GM19239 (cell line): ENCODE measurements around the gene REG1B.

Experiments
- DNase-seq: peaks from one replicate; pipeline ENCODE4 v3.0.0; 2011; ENCODE audit warnings: low spot score; ENCODE audit not compliant: insufficient read length
- FAIRE-seq: peaks from 2 replicates; lab custom pipeline; 2011; peaks lifted over from hg19 to GRCh38; lab: Jason Lieb, UNC

REG1B gene

GRCh38 chr2:79087785-79088364 is at the start of gene REG1B:
TSS of gene REG1B (minus strand) at chr2:79087993. CDS start at chr2:79087612, 381 bp downstream.
- FAIRE-seq (no peak), DNase-seq (no peak)

GRCh38 chr2:79131687-79132086 is 43.9 kb upstream of the REG1B start:
- FAIRE-seq (no peak), DNase-seq (no peak)

GRCh38 chr2:79129804-79130203 is 42.0 kb upstream of the REG1B start:
- FAIRE-seq = no peak
- DNase-seq = no peak

GRCh38 chr2:79129260-79129659 is 41.5 kb upstream of the REG1B start:
- no peak for FAIRE-seq
- no peak for DNase-seq

- FAIRE-seq = no peak
- DNase-seq = no peak
Observed at GRCh38 chr2:79128406-79128805, 40.6 kb upstream of the REG1B start.

DNA sequence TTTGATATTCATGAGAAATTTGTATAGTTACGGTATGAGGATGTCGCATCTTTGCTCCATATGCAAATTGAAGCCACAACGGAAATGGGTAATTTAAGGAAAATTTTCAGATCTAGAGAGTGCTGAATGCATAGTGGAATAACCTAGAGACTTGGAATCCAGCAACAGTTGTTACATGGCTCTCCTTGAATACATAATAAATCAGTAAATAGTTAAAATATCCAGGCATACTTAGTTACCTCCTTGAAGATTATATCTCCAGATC is 37.9 kb upstream of the REG1B start:
- FAIRE-seq (no peak), DNase-seq (no peak)

DNA sequence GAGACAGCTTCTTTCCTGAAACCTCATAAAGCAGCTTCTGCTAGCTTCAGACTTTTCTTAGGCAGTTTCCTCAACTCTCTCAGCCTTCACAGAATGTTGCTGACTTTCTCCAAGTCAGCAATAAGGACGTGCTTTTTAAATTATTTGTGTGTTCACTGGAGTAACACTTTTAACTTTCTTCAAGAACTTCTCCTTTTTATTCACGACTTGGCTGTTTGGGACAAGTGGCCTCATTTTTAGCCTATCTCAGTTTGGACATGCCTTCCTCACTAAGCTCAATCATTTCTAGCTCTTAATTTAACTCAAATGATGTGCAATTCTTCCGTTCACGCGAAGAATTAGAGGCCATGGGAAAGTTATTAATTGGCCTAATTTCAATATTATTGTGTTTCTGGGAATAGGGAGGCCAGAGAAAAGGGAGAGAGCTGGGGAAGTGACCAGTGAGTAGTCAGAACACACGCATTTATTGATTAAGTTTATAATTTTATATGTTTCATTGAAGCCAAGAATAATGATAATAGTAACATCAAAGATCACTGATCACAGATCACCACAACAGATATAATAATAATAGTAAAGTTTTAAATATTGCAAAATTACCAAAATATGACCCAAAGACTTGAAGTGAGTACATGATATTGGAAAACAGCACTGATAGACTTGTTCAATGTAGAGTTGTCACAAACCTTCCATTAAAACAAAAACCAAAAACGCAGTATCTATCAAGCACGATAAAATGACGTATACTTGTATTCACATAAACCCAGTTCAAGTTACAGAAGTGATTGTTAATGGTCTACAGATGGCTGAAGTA is 37.3 kb upstream of the REG1B start:
- FAIRE-seq (no peak), DNase-seq (no peak)

DNA sequence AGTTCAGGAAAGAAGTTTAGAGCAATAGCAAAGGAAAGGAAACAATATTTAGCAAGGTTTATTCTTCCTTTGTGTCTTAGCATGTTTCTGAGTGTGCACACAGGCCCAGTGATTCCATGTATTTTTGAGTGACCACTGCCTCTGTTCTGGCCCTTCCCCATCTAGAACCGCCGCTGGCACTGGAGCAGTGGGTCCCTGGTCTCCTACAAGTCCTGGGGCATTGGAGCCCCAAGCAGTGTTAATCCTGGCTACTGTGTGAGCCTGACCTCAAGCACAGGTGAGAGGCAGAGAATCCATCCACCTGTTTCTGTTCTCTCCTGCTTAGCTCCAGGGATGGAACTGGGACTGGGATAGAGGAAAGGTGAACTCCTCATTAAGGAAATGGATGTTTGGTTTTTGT is 34.9 kb upstream of the REG1B start:
- DNase-seq = no peak
- FAIRE-seq = no peak

DNA sequence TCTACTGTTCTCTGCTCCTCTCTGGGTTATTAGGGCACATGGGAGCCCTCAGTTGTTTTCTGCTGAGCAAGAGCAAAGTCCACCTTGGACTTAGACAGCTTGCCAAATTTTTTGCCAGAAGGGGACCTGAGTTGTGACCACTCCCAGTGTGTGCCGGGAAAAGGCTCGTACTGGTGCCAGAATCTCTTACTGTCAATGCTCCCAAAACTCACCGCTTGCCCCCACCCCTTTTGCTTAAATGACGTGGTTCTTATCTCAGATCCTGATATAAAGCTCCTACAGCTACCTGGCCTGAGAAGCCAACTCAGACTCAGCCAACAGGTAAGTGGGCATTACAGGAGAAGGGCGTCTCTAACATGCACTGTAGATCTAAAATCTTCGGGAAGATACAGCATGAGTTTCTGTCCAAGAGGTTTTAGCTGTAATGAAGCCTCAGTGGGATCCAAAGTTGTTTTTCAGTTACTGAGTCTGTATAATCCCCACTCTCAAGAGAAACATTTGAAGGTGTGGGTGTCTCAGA is 32.5 kb upstream of the REG1B start, which contains the start of gene REG1A:
Gene REG1A (plus strand): TSS at position 295 of the 520 bp plus-strand sequence. CDS start 374 bp downstream, outside the sequence.
- DNase-seq (no peak), FAIRE-seq (no peak)

GRCh38 chr2:79116997-79117928 is 29.5 kb upstream of the REG1B start:
- DNase-seq = no peak

GRCh38 chr2:79114797-79115494 is 27.2 kb upstream of the REG1B start:
- FAIRE-seq = no peak
- DNase-seq = no peak

More at GRCh38 chr2:79116997-79117928, 29.5 kb upstream of the REG1B start:
- no peak for FAIRE-seq

GRCh38 chr2:79112269-79112668 is 24.5 kb upstream of the REG1B start:
- DNase-seq (no peak), FAIRE-seq (no peak)

- FAIRE-seq (no peak), DNase-seq (no peak)
Observed at GRCh38 chr2:79105259-79105658, 17.5 kb upstream of the REG1B start.

DNA sequence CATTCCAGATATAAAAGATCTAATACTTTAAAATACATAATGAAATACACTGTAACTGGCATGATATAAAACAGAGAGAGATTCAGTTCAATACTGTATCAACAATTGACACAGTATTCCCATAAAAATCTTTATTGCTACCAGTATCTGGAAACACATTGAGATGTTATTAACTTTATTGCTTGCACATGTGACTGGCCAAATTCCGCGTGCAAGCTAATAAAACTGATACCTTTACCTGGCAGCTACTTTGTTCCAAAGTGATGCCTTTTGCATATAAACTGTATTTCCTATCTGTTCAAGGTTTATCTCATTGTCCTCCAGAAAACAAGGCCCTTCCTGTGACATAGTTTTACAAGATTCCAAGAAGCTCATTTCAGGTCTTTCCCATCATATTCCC is 15.4 kb upstream of the REG1B start:
- FAIRE-seq = no peak
- DNase-seq = no peak

- FAIRE-seq = no peak
- no peak for DNase-seq
Observed at GRCh38 chr2:79101024-79101423, 13.2 kb upstream of the REG1B start.

- no peak for FAIRE-seq
- DNase-seq = no peak
Observed at GRCh38 chr2:79100285-79100684, 12.5 kb upstream of the REG1B start.

DNA sequence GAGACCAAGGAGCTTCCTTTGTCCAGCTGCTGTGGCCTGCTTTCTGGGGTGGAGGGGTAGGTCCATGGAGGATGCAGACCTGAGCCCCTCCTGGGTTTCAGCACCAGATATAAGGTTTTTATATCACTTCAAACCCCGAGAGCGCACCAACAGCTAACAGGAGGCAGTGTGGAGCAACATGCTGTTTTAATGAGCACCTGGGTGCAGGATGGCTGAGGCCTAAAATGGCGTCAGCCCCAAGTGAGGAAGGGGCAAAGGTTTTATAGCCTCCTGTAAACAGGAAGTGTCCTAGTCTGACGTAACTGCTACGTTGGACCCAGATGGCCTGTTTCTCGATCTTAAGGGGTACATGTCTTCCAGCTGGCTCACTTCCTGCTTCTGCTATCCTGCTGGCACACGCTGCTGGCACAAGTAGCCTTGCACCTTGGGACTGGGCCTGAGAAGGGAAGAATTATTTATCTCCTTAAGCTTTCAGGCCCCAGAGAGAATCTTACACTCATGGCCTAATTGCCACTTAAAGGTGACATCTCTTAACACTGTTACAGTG is 11.4 kb upstream of the REG1B start:
- FAIRE-seq (no peak), DNase-seq (no peak)

- DNase-seq = no peak
- FAIRE-seq = no peak
Observed at GRCh38 chr2:79097843-79098242, 10.1 kb upstream of the REG1B start.

GRCh38 chr2:79090693-79091092 is 2.9 kb upstream of the REG1B start:
- DNase-seq = no peak
- FAIRE-seq = no peak

DNA sequence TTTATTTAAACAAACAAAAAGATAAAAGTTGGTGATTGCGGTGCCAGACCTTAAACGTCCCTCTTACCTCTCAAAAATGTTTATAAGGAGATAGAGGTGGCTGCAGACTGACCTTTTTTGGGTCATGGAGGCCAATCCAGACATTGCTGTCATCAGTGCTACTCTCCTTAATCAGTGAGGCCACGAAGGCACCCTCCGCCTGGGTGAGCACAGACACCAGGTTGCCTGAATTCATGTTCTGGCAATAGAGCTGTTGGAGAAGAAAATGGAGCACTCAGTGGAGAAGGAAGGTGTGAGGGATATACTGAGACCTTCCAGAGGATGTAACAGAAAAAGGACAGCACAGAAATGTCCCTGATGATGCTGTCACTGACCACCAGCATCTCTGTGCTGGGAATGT is 1.5 kb downstream of the REG1B start:
- DNase-seq (no peak), FAIRE-seq (no peak)
